Measurements from ENCODE around the gene KCNMA1.

DNA sequence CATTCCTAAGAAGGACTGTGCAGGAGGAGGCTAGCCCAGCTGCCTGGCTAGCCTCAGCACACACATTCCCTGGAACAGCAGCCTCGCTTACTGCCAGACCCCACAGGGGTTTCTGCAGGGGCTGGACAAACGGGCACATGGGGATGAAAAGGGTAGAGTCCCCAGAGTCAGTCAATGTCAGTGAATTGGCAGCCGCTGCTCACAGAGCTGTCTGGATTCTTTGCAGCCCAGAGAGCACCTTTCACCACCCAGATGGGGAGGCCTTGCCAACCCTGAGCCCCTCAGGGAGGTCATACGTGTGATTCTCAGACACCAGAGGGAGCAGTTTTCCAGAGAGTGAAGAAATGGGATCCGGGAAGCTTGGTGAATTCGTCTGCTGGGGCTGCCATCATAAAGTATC is 143.3 kb downstream of the KCNMA1 start:
- TF ChIP-seq, protein P1, sequence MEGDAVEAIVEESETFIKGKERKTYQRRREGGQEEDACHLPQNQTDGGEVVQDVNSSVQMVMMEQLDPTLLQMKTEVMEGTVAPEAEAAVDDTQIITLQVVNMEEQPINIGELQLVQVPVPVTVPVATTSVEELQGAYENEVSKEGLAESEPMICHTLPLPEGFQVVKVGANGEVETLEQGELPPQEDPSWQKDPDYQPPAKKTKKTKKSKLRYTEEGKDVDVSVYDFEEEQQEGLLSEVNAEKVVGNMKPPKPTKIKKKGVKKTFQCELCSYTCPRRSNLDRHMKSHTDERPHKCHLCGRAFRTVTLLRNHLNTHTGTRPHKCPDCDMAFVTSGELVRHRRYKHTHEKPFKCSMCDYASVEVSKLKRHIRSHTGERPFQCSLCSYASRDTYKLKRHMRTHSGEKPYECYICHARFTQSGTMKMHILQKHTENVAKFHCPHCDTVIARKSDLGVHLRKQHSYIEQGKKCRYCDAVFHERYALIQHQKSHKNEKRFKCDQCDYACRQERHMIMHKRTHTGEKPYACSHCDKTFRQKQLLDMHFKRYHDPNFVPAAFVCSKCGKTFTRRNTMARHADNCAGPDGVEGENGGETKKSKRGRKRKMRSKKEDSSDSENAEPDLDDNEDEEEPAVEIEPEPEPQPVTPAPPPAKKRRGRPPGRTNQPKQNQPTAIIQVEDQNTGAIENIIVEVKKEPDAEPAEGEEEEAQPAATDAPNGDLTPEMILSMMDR (IDR thresholded peaks at IDR 0.05) = no peak
- no peak for TF ChIP-seq POLR2AphosphoS5 (IDR thresholded peaks at IDR 0.05; ENCODE audit: insufficient read depth in 1 of 2, low read depth in 1 of 2)

Data from vagina (tissue), 2 donors.